ENCODE measurements around the gene ST3GAL3.

Gene ST3GAL3

DNA sequence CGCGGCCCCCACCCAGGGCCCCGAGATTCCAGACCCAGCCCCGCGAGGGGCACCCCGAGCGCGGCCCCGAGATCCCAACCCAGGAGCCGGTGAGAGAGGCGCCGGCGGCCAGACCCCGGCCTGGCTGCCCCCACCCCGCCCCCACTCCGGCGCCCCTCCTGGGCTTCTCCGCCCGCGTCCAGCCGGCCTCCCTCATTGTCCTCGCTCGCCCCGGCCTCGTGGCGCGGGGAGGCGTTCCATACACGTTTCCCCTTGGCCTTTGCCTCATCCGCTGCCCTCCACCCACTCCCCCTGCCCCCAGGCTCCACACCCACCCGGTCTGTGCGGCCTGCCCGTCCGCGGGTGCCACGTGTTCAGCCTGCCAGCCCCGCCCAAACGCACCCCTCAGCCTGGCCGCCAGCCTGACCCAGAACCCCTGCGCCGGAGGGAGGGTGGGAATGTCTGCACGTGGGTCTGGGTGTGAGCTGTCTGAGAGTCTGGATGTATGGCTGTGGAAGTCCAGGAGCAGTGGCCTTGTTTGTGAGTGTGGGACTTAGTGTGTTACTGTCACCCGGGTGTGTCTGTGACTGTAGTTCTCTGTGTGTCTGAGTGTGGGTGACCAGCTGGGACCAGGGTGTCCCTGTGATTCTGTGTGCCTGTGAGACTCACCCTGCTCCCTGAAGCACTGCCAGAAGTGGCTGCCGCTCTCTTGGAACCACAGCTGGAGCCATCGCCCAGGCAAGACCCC, 272.4 kb downstream of the ST3GAL3 start (continued):
- TF ChIP-seq, protein P1, sequence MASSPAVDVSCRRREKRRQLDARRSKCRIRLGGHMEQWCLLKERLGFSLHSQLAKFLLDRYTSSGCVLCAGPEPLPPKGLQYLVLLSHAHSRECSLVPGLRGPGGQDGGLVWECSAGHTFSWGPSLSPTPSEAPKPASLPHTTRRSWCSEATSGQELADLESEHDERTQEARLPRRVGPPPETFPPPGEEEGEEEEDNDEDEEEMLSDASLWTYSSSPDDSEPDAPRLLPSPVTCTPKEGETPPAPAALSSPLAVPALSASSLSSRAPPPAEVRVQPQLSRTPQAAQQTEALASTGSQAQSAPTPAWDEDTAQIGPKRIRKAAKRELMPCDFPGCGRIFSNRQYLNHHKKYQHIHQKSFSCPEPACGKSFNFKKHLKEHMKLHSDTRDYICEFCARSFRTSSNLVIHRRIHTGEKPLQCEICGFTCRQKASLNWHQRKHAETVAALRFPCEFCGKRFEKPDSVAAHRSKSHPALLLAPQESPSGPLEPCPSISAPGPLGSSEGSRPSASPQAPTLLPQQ (tag by site-specific recombination; IDR thresholded peaks at IDR 0.05), result peak; percentile 40; the same call in 1 of the 2 replicates
- TF ChIP-seq, protein P2, sequence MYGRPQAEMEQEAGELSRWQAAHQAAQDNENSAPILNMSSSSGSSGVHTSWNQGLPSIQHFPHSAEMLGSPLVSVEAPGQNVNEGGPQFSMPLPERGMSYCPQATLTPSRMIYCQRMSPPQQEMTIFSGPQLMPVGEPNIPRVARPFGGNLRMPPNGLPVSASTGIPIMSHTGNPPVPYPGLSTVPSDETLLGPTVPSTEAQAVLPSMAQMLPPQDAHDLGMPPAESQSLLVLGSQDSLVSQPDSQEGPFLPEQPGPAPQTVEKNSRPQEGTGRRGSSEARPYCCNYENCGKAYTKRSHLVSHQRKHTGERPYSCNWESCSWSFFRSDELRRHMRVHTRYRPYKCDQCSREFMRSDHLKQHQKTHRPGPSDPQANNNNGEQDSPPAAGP (tag by site-specific recombination; IDR thresholded peaks at IDR 0.05), result peak; percentile 92
- peak; percentile 79 for TF ChIP-seq ZXDB (tag by site-specific recombination; IDR thresholded peaks at IDR 0.05)
- TF ChIP-seq ZNF169 (tag by site-specific recombination; IDR thresholded peaks at IDR 0.05), result no peak
- TF ChIP-seq KLF7 (tag by site-specific recombination; IDR thresholded peaks at IDR 0.05; ENCODE audit: borderline replicate concordance), result peak; percentile 54; the same call in 1 of the 2 replicates
- TF ChIP-seq ZNF76 (tag by site-specific recombination; IDR thresholded peaks at IDR 0.05; ENCODE audit: borderline replicate concordance, low read depth), result peak; percentile 74
- TF ChIP-seq, protein P3, sequence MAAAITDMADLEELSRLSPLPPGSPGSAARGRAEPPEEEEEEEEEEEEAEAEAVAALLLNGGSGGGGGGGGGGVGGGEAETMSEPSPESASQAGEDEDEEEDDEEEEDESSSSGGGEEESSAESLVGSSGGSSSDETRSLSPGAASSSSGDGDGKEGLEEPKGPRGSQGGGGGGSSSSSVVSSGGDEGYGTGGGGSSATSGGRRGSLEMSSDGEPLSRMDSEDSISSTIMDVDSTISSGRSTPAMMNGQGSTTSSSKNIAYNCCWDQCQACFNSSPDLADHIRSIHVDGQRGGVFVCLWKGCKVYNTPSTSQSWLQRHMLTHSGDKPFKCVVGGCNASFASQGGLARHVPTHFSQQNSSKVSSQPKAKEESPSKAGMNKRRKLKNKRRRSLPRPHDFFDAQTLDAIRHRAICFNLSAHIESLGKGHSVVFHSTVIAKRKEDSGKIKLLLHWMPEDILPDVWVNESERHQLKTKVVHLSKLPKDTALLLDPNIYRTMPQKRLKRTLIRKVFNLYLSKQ (tag by site-specific recombination; IDR thresholded peaks at IDR 0.05; ENCODE audit: borderline replicate concordance), result no peak
- TF ChIP-seq ZNF571 (tag by site-specific recombination; IDR thresholded peaks at IDR 0.05), result no peak
- peak; percentile 74; the same call in 1 of the 2 replicates for TF ChIP-seq KLF8 (tag by site-specific recombination; IDR thresholded peaks at IDR 0.05)
- TF ChIP-seq ZFHX2 (tag by site-specific recombination; conservative IDR thresholded peaks at IDR 0.05), result peak; percentile 98
- TF ChIP-seq, protein P4, sequence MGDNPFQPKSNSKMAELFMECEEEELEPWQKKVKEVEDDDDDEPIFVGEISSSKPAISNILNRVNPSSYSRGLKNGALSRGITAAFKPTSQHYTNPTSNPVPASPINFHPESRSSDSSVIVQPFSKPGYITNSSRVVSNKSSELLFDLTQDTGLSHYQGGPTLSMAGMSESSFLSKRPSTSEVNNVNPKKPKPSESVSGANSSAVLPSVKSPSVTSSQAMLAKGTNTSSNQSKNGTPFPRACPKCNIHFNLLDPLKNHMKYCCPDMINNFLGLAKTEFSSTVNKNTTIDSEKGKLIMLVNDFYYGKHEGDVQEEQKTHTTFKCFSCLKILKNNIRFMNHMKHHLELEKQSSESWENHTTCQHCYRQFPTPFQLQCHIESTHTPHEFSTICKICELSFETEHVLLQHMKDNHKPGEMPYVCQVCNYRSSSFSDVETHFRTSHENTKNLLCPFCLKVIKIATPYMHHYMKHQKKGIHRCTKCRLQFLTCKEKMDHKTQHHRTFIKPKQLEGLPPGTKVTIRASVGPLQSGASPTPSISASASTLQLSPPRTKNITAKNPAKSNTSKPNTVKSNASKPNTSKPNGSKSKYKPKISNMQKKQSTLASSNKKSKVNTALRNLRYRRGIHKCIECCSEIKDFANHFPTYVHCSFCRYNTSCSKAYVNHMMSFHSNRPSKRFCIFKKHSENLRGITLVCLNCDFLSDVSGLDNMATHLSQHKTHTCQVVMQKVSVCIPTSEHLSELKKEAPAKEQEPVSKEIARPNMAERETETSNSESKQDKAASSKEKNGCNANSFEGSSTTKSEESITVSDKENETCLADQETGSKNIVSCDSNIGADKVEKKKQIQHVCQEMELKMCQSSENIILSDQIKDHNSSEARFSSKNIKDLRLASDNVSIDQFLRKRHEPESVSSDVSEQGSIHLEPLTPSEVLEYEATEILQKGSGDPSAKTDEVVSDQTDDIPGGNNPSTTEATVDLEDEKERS (tag by site-specific recombination; IDR thresholded peaks at IDR 0.05), result no peak
- no peak for TF ChIP-seq ZNF677 (tag by site-specific recombination; IDR thresholded peaks at IDR 0.05)
- no peak for TF ChIP-seq ZNF626 (tag by site-specific recombination; IDR thresholded peaks at IDR 0.05)
- TF ChIP-seq, protein P5, sequence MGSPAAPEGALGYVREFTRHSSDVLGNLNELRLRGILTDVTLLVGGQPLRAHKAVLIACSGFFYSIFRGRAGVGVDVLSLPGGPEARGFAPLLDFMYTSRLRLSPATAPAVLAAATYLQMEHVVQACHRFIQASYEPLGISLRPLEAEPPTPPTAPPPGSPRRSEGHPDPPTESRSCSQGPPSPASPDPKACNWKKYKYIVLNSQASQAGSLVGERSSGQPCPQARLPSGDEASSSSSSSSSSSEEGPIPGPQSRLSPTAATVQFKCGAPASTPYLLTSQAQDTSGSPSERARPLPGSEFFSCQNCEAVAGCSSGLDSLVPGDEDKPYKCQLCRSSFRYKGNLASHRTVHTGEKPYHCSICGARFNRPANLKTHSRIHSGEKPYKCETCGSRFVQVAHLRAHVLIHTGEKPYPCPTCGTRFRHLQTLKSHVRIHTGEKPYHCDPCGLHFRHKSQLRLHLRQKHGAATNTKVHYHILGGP (tag by site-specific recombination; IDR thresholded peaks at IDR 0.05), result no peak
- no peak for TF ChIP-seq ZNF610 (tag by site-specific recombination; IDR thresholded peaks at IDR 0.05; ENCODE audit: borderline replicate concordance)
- peak; percentile 79 for TF ChIP-seq ZNF341 (tag by site-specific recombination; IDR thresholded peaks at IDR 0.05; ENCODE audit: low read depth)
- peak; percentile 57 for TF ChIP-seq ZNF335 (tag by site-specific recombination; conservative IDR thresholded peaks at IDR 0.05)
- no peak for TF ChIP-seq ZNF791 (tag by site-specific recombination; IDR thresholded peaks at IDR 0.05)
- no peak for TF ChIP-seq ZNF521 (tag by site-specific recombination; IDR thresholded peaks at IDR 0.05)
- no peak for TF ChIP-seq ZNF114 (tag by site-specific recombination; IDR thresholded peaks at IDR 0.05)
- TF ChIP-seq ZBTB17 (tag by site-specific recombination; IDR thresholded peaks at IDR 0.05), result peak; percentile 37; the same call in 1 of the 2 replicates
- peak; percentile 93 for TF ChIP-seq EGR2 (tag by site-specific recombination; IDR thresholded peaks at IDR 0.05; ENCODE audit: low read depth)
- peak; percentile 96 for TF ChIP-seq KLF1 (tag by site-specific recombination; IDR thresholded peaks at IDR 0.05)
- TF ChIP-seq, protein P6, sequence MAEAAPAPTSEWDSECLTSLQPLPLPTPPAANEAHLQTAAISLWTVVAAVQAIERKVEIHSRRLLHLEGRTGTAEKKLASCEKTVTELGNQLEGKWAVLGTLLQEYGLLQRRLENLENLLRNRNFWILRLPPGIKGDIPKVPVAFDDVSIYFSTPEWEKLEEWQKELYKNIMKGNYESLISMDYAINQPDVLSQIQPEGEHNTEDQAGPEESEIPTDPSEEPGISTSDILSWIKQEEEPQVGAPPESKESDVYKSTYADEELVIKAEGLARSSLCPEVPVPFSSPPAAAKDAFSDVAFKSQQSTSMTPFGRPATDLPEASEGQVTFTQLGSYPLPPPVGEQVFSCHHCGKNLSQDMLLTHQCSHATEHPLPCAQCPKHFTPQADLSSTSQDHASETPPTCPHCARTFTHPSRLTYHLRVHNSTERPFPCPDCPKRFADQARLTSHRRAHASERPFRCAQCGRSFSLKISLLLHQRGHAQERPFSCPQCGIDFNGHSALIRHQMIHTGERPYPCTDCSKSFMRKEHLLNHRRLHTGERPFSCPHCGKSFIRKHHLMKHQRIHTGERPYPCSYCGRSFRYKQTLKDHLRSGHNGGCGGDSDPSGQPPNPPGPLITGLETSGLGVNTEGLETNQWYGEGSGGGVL (tag by site-specific recombination; IDR thresholded peaks at IDR 0.05), result peak; percentile 68; the same call in 1 of the 2 replicates
- TF ChIP-seq ZFP3 (tag by site-specific recombination; IDR thresholded peaks at IDR 0.05; ENCODE audit: low read depth), result no peak
- TF ChIP-seq ZNF24 (tag by site-specific recombination; IDR thresholded peaks at IDR 0.05), result no peak
- TF ChIP-seq TCF7L2 (IDR thresholded peaks at IDR 0.05; ENCODE audit: borderline replicate concordance, low read depth, low read length), result no peak
